Stimulated activated CD8-positive, alpha-beta memory T cell treated with anti-CD3 and anti-CD28 coated beads, Interleukin-12 subunit alpha, Interleukin-12 subunit beta, amount 100 ng/mL, for 24 hours (primary cell): ENCODE measurements around the gene CLCN3.
"Not testable (repeated sequence)": the region's sequence is repeated elsewhere in the genome, so short reads cannot be mapped to it uniquely, and the experiment has no call there.

Experiments used
- DNase-seq: peaks from one replicate; pipeline ENCODE4 v3.0.0-alpha.2; 2020; ENCODE audit errors: extremely low read depth

CLCN3 gene

GRCh38 chr4:169698331-169698730, 78.0 kb downstream of the CLCN3 start:
- DNase-seq, result no peak

GRCh38 chr4:169707958-169708643, 87.7 kb downstream of the CLCN3 start:
- DNase-seq, result no peak

- DNase-seq, result no peak
These were observed 95.4 kb downstream of the CLCN3 start for GRCh38 chr4:169715826-169716225.

- DNase-seq, result no peak
These were observed 96.3 kb downstream of the CLCN3 start for GRCh38 chr4:169716677-169717076.

GRCh38 chr4:169720529-169720928, 100.2 kb downstream of the CLCN3 start:
- no peak for DNase-seq

- DNase-seq, result no peak
These were observed 103.0 kb downstream of the CLCN3 start for GRCh38 chr4:169723207-169723965.

GRCh38 chr4:169724260-169724659, 103.9 kb downstream of the CLCN3 start:
- DNase-seq, result no peak

DNA sequence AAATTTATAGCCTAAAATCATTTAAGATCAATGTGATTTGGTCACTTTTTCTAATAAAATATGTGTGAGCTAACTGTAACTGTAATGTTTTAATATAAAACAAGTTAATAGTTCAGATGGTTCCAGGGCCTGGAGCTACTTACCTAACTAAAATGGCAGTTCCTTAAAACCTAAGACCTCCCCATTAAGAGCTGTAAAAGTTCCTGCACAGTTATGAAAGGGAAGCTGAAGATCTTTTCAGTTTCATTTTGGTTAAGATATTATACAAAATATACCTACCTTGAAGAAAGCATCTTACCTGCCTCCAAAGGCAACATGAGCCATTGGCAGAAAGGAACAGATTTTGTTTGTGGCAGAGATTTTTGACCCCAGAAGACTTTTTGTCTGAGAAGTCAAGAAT, 107.2 kb downstream of the CLCN3 start:
- no peak for DNase-seq

GRCh38 chr4:169730564-169730963, 110.2 kb downstream of the CLCN3 start:
- DNase-seq, result no peak

- DNase-seq, result not testable (repeated sequence)
These were observed 118.2 kb downstream of the CLCN3 start for GRCh38 chr4:169738604-169739003.

GRCh38 chr4:169741569-169741968, 121.2 kb downstream of the CLCN3 start:
- DNase-seq, result no peak

- DNase-seq, result no peak
These were observed 124.2 kb downstream of the CLCN3 start for GRCh38 chr4:169744601-169745000.

DNA sequence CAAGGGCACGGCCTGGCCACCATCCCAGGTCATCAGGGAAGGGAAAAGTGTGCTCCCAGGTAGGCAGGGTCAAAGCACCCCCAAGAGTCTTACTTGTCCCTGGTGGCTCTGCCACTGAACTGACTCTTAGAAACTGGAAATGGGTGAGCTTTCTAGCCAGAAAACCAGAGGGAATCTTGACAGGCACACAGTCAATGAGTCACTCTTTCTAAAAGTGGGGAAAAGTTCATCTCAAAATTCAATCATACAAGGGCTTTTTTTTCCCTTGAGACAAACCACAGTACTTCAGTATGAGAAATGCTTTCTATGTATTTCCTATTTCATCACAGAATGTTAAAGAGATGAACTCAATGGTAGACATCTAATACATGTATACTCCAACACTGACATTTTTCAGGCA, 124.9 kb downstream of the CLCN3 start:
- DNase-seq, result no peak

GRCh38 chr4:169756971-169757574, 136.7 kb downstream of the CLCN3 start:
- no peak for DNase-seq

DNA sequence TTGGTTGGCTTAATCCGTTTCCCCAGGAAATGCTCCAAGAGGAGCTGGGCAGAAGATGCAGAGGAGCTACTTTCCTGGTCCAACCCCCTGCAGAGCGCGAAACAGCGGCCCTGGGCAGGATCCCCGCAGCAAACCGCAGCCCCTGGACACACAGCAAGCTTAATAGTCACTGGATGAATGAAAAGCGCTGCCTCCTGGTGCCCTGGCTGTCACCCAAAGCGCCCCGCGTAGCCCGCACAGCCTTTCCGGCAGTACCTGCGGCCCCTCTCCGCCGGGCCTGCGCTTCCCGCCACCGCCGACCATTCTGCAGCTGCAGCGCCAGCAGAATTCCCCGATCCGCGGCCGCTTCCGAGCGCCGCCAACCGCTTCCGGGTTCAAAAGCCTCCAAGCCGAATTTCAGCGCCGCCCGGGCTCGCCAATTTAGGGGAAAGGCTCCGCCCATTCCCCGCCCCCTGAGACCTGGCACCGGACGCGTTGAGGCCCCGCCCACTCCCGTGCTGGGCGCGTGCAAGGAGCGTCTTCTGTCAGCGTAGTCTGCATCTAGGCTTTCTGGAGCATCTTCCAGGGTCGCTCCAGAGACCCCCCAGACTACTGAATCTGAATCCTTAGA, 137.3 kb downstream of the CLCN3 start, which contains the start of gene HPF1:
Gene HPF1 (minus strand): TSS at position 370 of the 610 bp plus-strand sequence. CDS start 67 bp downstream, at position 303.
- peak; percentile 89 for DNase-seq

DNA sequence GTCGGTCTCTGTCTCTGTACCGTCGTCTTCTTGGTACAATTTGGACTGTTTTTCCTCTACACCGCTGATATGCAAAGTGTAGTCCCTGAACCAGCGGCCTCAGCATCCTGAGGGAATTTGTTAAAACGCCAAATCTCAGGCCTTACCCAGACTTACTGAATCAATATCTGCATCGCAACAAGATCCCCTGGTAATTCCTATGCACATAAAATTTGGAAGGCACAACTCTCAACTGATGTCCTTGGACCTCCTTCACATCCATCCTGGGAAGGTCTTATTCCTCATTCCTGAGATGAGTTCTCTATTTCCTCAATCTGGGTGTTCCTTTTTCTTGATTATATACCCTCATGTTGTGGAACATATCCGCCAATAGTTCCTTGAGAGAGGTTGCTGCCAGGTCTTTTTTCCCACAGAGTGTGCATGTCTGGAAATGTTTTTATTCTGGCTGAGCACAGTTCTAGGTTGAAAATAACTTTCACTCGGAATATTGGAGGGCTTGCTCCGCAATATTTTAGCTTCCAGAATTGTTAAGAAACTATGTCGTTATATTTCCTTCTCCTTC, 138.1 kb downstream of the CLCN3 start:
- no peak for DNase-seq

DNA sequence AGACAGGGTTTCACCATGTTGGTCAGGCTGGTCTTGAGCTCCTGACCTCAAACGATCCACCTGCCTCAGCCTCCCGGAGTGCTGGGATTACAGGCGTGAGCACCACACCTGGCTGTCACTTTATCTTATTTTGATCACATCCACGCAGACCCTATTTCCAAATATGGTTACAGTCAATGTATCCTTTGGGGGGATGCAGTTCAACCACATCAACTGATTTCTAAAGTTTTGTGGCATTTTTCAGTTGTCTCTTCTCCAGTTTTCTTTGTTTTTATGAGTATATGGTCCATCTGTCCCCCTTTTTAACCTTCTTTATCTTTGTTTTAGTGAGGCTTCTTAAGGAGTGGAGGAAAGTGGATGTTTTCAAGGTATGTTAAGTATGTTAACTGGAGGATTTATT, 141.5 kb downstream of the CLCN3 start:
- DNase-seq, result no peak

DNA sequence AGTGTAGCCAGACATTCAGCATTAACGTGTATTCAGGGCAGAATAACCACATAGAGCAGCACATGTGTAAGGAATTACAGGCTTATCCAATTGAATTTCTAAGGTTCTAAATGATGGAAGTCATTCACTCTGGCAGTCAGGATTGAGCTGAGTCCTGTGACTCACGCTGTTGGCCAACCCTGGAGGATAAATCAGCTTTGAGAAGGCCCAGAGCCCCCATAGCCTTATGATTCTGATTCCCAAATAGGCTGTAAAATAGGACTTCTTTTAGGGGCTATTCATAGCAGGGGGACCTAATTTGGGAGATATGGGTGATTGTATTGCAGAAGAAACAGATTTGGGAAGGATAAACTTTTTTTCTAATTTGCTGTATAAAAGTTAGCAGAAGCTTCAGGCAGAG, 145.5 kb downstream of the CLCN3 start:
- DNase-seq, result no peak

DNA sequence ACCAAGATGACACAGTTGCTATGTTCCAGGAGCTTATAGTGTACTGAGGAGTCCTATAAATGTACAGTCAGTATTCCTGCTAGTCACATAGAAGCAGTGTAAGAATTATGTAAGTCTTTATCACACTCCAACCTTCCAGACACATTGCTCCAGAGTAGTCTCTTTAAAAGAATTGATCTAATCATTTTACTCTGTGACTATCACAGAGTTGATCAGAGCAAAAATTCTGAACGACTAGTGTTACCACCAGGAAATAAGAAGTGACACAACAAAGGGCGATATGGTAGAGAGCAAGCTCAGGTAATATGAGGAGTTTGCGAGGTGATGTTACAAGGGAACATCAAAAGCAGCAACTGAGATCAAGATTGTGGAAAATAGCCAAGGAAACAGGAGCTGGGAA, 146.4 kb downstream of the CLCN3 start:
- no peak for DNase-seq

GRCh38 chr4:169768385-169768784, 148.0 kb downstream of the CLCN3 start:
- DNase-seq, result no peak

GRCh38 chr4:169770416-169770815, 150.0 kb downstream of the CLCN3 start:
- DNase-seq, result no peak

DNA sequence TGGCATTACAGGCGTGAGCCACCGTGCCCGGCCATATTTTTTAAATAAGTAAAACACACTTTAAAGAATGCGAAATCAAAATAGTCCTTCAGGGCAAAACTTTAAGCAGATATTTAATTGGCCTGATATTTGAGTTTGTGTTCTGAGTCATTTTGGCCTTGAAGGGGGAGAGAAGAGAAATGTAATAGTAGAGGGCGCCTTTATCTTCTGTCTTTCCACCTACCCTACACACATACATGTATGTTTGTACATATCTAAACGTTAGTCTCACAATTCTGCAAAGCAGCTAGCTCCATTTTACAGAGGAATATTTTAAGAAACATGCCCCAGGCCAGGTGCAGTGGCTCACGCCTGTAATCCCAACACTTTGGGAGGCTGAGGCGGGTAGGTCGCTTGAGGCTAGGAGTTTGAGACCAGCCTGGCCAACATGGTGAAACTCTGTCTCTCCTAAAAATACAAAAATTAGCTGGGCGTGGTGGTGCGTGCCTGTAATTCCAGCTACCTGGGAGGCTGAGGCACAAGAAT, 151.2 kb downstream of the CLCN3 start:
- not testable (repeated sequence) for DNase-seq
